Measurements from ENCODE around the gene GHDC.

Gene GHDC

DNA sequence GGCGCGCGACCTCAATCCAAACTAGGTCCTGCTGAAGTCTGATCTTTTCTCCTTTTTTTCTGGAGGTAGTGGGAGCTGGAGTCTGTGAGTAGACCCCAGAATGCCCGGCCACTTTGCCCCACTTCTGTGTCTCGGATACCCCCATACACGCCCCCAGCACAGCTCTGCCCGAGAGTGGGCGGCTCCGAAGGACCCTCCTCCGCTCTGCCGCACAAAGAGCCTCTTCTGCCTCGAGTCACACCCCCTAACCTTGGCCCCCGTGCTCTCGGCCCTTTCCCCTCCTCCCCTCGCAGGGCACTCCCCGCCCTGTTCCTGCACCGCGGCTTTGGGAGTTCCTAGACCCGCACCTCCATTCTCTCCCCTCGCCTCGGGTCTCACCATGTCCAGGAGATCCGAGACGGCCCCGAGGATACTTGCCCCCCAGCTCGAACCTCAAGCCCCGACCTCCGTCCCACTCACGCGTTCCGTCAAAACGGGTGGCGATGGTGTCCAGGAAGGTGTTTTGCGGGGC is 13.8 kb downstream of the GHDC start:
- Histone ChIP-seq H3K4me1 (ENCODE audit: insufficient read depth, low read length) (no peaks in the 10 kb centered on the region), H3K36me3 (ENCODE audit: insufficient read depth, low read depth, low read length) (no peaks in the 10 kb centered on the region), H3K9me3 (ENCODE audit: insufficient read depth, low read depth, low read length) (no peaks in the 10 kb centered on the region), H3K9ac (ENCODE audit: low read depth, low read length) (no peak overlapping the region), H3K27ac (ENCODE audit: low read length) (no peak overlapping the region), H3K4me3 (ENCODE audit: low read length) (peak overlapping the region; percentile 74), H3K27me3 (ENCODE audit: insufficient read depth, low read length) (peaks cover 72% of the 10 kb centered on the region)

DNA sequence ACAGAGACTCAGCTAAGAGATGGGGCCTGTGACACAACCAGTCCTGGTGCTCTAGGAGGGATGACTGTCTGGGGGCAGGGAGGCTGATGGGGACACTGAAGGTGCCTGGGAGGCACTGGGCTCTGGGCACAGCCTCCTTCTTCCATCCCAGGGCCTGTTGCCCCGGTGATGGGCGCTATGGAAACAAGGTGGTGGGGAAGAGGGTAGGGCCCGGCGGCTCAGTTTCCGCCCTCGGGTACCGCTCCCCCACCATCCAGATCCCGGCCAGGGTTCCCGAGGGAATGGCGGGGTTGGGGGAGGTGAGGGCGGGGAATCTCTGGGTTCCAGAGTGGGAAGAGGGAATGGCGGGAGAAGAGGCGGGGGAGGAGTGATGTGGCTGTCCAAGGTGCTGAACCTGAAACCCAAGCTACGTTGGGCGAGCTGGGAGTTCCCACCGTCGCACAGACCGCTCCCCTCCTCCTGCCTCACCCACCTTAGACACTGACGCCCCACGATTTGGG is 14.3 kb downstream of the GHDC start:
- no peaks in the 10 kb centered on the region for H3K4me1 ChIP-seq (ENCODE audit: insufficient read depth, low read length)
- H3K27me3 ChIP-seq (ENCODE audit: insufficient read depth, low read length) = peaks cover 67% of the 10 kb centered on the region
- no peaks in the 10 kb centered on the region for H3K36me3 ChIP-seq (ENCODE audit: insufficient read depth, low read depth, low read length)
- no peak overlapping the region for H3K27ac ChIP-seq (ENCODE audit: low read length)
- H3K9ac ChIP-seq (ENCODE audit: low read depth, low read length) = no peak overlapping the region
- H3K9me3 ChIP-seq (ENCODE audit: insufficient read depth, low read depth, low read length) = no peaks in the 10 kb centered on the region
- H3K4me3 ChIP-seq (ENCODE audit: low read length) = peak overlapping the region; percentile 74

DNA sequence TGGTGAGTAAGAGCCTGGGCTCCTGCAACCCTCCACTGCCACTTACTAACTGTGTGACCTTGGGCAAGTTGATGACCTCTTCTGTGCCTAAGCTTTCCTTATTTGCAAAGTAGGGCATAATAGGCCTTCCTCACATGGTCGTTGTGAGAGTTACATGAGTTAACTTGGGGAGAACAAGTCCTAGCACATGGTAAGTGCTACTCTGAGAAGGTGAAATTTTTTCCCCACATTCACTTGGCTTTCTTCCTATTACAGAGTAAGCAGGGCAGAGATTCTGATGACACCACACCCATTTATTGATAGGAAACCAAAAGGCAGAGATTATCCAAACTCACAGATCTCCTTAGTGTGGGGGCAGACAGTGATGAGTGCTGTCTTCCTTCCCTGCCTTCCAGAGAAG is 15.0 kb downstream of the GHDC start:
- no peak overlapping the region for H3K9ac ChIP-seq (ENCODE audit: low read depth, low read length)
- H3K4me3 ChIP-seq (ENCODE audit: low read length) = no peak overlapping the region
- no peaks in the 10 kb centered on the region for H3K4me1 ChIP-seq (ENCODE audit: insufficient read depth, low read length)
- H3K27ac ChIP-seq (ENCODE audit: low read length) = no peak overlapping the region
- H3K27me3 ChIP-seq (ENCODE audit: insufficient read depth, low read length) = peaks cover 61% of the 10 kb centered on the region
- H3K36me3 ChIP-seq (ENCODE audit: insufficient read depth, low read depth, low read length) = no peaks in the 10 kb centered on the region
- no peaks in the 10 kb centered on the region for H3K9me3 ChIP-seq (ENCODE audit: insufficient read depth, low read depth, low read length)

DNA sequence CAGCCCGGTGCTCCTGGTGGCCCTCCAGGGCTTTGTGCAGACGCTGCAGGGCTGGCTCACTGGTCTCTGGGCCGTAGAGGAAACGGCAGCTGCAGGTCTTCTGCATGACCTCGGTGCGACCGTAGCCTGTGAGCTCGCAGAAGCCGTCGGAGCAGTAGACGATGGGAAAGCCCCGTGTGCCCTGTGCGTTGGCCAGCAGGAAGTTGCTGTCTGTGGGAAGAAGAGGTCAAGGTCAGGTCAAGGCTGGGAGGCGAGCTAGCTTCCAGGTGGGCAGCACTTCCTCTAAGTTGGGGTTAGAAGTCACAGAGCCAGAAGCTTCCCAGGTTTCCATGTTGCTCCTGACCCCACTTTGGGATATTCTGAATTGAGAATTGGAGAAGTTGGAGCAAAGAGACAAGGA is 15.5 kb downstream of the GHDC start:
- no peak overlapping the region for H3K9ac ChIP-seq (ENCODE audit: low read depth, low read length)
- peaks cover 57% of the 10 kb centered on the region for H3K27me3 ChIP-seq (ENCODE audit: insufficient read depth, low read length)
- no peak overlapping the region for H3K4me3 ChIP-seq (ENCODE audit: low read length)
- H3K27ac ChIP-seq (ENCODE audit: low read length) = no peak overlapping the region
- H3K9me3 ChIP-seq (ENCODE audit: insufficient read depth, low read depth, low read length) = no peaks in the 10 kb centered on the region
- no peaks in the 10 kb centered on the region for H3K4me1 ChIP-seq (ENCODE audit: insufficient read depth, low read length)
- no peaks in the 10 kb centered on the region for H3K36me3 ChIP-seq (ENCODE audit: insufficient read depth, low read depth, low read length)

DNA sequence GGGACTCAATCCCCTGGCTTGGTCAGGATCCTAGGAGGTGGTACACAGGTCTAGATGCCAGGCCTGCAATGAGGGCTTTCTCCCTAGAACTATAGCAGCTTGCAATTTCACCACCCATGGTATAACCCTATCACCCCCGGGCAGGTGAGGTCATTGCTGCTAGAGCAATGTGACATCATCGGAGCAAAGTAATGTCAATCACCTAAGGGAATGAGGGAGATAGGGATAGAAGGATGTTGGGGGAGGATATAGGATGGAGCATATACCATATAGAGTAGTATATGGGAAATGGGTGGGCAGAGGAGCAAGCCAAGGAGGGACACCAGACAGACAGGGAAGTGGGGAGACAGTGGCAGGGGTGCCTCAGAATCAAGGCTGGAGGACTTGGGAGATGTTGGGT is 16.6 kb downstream of the GHDC start:
- no peaks in the 10 kb centered on the region for H3K36me3 ChIP-seq (ENCODE audit: insufficient read depth, low read depth, low read length)
- H3K9ac ChIP-seq (ENCODE audit: low read depth, low read length) = no peak overlapping the region
- no peaks in the 10 kb centered on the region for H3K4me1 ChIP-seq (ENCODE audit: insufficient read depth, low read length)
- H3K4me3 ChIP-seq (ENCODE audit: low read length) = no peak overlapping the region
- H3K27me3 ChIP-seq (ENCODE audit: insufficient read depth, low read length) = peaks cover 45% of the 10 kb centered on the region
- H3K9me3 ChIP-seq (ENCODE audit: insufficient read depth, low read depth, low read length) = no peaks in the 10 kb centered on the region
- H3K27ac ChIP-seq (ENCODE audit: low read length) = no peak overlapping the region

DNA sequence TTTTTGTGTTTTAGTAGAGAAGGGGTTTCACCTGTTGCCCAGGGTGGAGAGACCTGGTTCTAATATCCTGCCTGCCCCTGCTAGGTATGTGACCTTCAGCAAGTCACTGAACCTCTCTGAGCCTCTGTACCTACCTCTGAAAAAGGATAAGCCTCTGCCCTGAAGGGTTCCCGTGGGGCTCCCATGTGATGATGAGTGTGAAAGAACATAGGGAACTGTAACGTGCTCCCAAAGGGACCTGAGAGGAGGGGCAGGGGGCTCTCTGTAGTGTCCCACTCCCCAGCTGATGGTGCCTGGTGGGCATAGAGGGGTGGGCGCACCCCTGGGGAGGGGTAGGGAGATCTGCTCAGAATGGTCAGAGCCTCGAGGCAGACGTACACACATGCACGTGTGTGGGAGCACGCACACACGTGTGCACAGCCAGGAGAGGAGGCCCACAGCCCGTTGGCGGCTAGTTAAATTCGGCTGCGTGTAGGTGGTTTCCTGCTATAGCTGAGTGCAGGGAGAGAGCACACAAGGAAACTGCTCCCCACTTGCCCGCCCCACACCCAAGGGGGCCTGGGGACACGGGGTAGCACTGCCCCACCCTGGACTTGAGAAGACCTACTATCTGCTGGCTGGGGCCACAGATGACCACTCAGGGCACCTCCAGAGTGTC is 20.0 kb downstream of the GHDC start:
- Histone ChIP-seq H3K27me3 (ENCODE audit: insufficient read depth, low read length) (peaks cover 11% of the 10 kb centered on the region), H3K9ac (ENCODE audit: low read depth, low read length) (no peak overlapping the region)

DNA sequence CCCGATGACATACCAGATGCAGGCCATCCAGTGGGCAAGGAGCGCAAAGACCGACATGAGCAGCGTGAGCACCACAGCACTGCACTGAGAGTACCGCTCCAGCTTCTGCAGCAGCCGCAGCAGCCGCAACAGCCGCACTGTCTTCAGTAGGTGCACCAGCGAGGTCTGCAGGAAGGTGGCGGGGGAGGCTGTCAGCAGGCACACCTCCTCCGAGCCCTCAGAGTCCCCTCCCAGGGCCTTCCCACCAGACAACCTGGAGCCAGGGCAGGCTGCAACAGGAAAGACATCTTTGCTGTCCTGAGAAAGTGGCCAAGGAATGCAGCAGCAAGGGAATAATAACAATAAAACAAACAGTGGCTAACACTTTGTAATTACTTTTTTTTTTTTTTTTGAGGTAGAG is 22.5 kb downstream of the GHDC start:
- no peaks in the 10 kb centered on the region for H3K4me1 ChIP-seq (ENCODE audit: insufficient read depth, low read length)
- no peak overlapping the region for H3K9ac ChIP-seq (ENCODE audit: low read depth, low read length)
- no peak overlapping the region for H3K4me3 ChIP-seq (ENCODE audit: low read length)
- no peaks in the 10 kb centered on the region for H3K36me3 ChIP-seq (ENCODE audit: insufficient read depth, low read depth, low read length)
- H3K27ac ChIP-seq (ENCODE audit: low read length) = no peak overlapping the region
- H3K9me3 ChIP-seq (ENCODE audit: insufficient read depth, low read depth, low read length) = no peaks in the 10 kb centered on the region
- no peaks in the 10 kb centered on the region for H3K27me3 ChIP-seq (ENCODE audit: insufficient read depth, low read length)

More for the DNA sequence above, 20.0 kb downstream of the GHDC start:
- Histone ChIP-seq H3K9me3 (ENCODE audit: insufficient read depth, low read depth, low read length) (no peaks in the 10 kb centered on the region), H3K4me3 (ENCODE audit: low read length) (no peak overlapping the region), H3K27ac (ENCODE audit: low read length) (no peak overlapping the region), H3K4me1 (ENCODE audit: insufficient read depth, low read length) (no peaks in the 10 kb centered on the region), H3K36me3 (ENCODE audit: insufficient read depth, low read depth, low read length) (no peaks in the 10 kb centered on the region)

DNA sequence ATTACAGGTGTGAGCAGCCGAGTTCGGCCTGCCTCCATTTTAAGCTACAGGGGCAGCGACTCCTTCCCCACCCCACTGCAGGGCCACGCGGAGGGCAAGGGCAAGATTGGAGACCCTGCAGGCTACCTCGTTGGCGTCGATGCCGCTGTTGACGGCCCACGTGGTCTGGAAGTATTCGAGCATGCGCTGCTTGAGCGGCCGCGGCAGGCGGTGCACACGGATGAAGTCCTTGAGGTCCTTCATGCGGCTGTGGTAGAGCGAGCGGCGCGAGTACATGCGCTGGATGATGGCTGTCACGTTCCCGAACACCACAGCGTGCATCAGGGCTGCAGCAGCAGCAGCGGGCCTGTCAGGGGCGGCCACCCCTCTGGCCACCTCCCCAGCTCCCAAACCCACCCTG is 24.9 kb downstream of the GHDC start:
- Histone ChIP-seq H3K27me3 (ENCODE audit: insufficient read depth, low read length) (no peaks in the 10 kb centered on the region), H3K9me3 (ENCODE audit: insufficient read depth, low read depth, low read length) (no peaks in the 10 kb centered on the region), H3K9ac (ENCODE audit: low read depth, low read length) (no peak overlapping the region), H3K4me3 (ENCODE audit: low read length) (no peak overlapping the region), H3K36me3 (ENCODE audit: insufficient read depth, low read depth, low read length) (no peaks in the 10 kb centered on the region), H3K4me1 (ENCODE audit: insufficient read depth, low read length) (no peaks in the 10 kb centered on the region), H3K27ac (ENCODE audit: low read length) (no peak overlapping the region)

DNA sequence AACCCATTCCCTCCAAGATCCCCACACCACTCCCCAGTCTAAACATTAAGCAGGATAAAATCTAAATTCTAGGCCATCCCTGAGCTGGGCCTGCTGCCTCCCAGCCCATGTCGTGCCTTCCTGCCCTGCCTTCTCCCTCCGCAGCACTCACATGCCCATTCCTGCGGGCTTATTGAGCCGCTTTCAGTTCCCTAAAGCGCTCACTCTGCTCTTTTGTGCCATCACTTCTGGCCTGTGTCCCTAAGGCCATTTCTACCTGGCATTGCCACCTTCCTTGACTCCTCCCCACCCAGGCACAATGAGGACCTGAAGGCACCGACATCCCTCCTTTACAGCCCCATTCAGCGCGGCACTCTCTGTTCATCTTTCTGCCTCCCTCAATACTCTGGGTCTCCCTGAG is 26.5 kb downstream of the GHDC start:
- Histone ChIP-seq H3K4me1 (ENCODE audit: insufficient read depth, low read length) (no peaks in the 10 kb centered on the region), H3K9me3 (ENCODE audit: insufficient read depth, low read depth, low read length) (no peaks in the 10 kb centered on the region), H3K36me3 (ENCODE audit: insufficient read depth, low read depth, low read length) (no peaks in the 10 kb centered on the region), H3K4me3 (ENCODE audit: low read length) (no peak overlapping the region), H3K27ac (ENCODE audit: low read length) (no peak overlapping the region), H3K27me3 (ENCODE audit: insufficient read depth, low read length) (no peaks in the 10 kb centered on the region), H3K9ac (ENCODE audit: low read depth, low read length) (no peak overlapping the region)

DNA sequence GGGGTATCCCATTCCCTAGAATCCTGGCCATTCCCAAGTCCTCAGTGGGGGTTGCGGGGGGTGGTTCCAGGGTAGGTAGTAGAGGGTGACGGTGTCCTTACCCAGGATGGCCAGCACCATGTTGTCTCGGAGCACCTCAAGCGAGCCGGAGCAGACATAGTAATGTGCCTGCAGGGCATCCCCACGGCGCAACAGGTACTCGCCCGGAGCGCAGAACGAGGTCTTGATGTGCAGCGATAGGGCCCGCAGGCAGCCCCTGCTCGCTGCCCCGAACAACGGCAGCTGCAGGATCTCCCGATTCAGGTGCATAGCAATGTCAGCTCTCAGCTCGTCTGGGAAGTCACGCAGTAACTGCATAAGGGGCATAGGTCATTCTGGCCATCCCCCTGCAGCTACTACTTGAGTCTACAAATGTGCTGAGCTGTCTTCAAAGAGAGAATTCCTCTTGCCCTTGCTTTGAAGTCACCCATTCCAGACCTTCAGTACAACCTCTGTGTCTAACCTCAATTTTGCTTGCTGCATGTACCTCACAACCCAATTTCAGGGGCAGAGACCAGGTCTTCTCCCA is 28.0 kb downstream of the GHDC start:
- no peaks in the 10 kb centered on the region for H3K27me3 ChIP-seq (ENCODE audit: insufficient read depth, low read length)
- no peak overlapping the region for H3K4me3 ChIP-seq (ENCODE audit: low read length)
- H3K9me3 ChIP-seq (ENCODE audit: insufficient read depth, low read depth, low read length) = no peaks in the 10 kb centered on the region
- no peaks in the 10 kb centered on the region for H3K36me3 ChIP-seq (ENCODE audit: insufficient read depth, low read depth, low read length)
- no peaks in the 10 kb centered on the region for H3K4me1 ChIP-seq (ENCODE audit: insufficient read depth, low read length)
- no peak overlapping the region for H3K27ac ChIP-seq (ENCODE audit: low read length)
- no peak overlapping the region for H3K9ac ChIP-seq (ENCODE audit: low read depth, low read length)

DNA sequence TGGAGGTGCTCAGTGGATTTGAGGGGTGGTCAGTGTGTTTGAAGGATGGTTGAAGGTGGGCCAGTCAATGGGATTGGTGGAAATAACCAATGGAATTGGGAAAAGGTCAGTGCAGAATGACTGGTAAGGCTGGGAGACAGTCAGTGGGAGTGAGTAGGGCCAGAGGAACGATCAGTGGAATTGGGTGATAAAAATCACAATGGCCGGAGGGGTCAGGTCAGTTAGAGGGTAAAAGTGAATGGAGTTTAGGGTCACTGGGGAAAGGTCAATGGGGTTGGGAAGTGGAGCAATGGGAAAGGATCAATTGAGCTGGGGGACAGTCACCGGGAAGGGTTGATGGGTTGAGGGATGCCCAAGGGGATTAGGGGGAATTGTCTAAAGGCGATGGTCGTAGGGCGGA is 28.5 kb downstream of the GHDC start:
- Histone ChIP-seq H3K27me3 (ENCODE audit: insufficient read depth, low read length) (no peaks in the 10 kb centered on the region), H3K4me1 (ENCODE audit: insufficient read depth, low read length) (no peaks in the 10 kb centered on the region), H3K4me3 (ENCODE audit: low read length) (no peak overlapping the region), H3K9ac (ENCODE audit: low read depth, low read length) (no peak overlapping the region), H3K36me3 (ENCODE audit: insufficient read depth, low read depth, low read length) (no peaks in the 10 kb centered on the region), H3K9me3 (ENCODE audit: insufficient read depth, low read depth, low read length) (no peaks in the 10 kb centered on the region), H3K27ac (ENCODE audit: low read length) (no peak overlapping the region)

DNA sequence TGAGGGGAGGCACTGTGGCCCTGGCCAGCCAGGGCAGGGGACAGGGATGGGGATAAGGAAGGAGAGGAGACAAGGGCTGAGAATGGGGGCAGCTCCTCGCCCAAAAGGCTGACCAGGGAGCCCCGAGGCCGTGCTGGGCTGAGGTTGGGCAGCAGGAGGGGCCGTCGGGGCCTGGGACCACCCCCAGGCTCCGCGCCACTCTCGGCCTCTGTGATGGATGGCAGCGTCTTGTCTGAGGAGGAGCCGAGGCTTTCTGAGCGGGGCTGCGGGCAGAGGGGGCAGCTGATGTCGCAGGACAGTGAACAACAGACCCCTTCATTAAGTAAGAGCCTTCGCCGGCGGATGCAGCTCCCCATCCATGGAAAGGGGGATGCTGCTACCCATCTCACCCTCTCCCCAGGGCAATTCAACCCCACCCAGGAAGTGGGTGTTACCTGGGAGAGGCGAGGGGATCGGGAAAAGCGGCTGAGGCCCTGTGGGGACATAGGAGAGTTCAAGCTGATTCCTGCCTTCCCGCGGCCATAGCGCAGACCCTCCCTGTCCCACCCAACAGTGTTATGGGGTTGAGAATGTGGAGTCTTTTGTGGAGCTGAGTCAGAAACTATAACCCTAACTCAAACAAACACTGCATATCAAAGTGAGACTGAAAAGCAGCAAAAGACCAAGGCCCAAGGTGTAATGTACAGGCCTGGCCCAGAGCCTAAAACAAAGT is 30.4 kb downstream of the GHDC start:
- H3K4me1 ChIP-seq (ENCODE audit: insufficient read depth, low read length) = no peaks in the 10 kb centered on the region
- no peak overlapping the region for H3K9ac ChIP-seq (ENCODE audit: low read depth, low read length)
- H3K4me3 ChIP-seq (ENCODE audit: low read length) = no peak overlapping the region

More for the DNA sequence above, 30.4 kb downstream of the GHDC start:
- Histone ChIP-seq H3K36me3 (ENCODE audit: insufficient read depth, low read depth, low read length) (no peaks in the 10 kb centered on the region), H3K27ac (ENCODE audit: low read length) (no peak overlapping the region), H3K9me3 (ENCODE audit: insufficient read depth, low read depth, low read length) (no peaks in the 10 kb centered on the region), H3K27me3 (ENCODE audit: insufficient read depth, low read length) (no peaks in the 10 kb centered on the region)
